IMR-90 (cell line): ENCODE measurements around the gene TDRKH. TPM values are rescaled to one million over a fixed set of nuclear protein-coding genes. Genes with fewer than 3 reads are reported as not detected.

Experiments
- ATAC-seq: fragments of 200-7000 bp; cut with Tn5 transposase; 2 replicates; pipeline ENCODE4 v1.9.1; 2020; ENCODE audit warnings: low read depth, mild to moderate bottlenecking, moderate library complexity
- BruUV-seq: library from RNA; stranded (reverse); fragments of 400-500 nt; replicated peaks from 2 replicates; lab custom pipeline; 2021; lab: Mats Ljungman, UMichigan
- CTCF ChIA-PET: fragments of 300-600 bp; formaldehyde crosslinking; extraction: SDS; loops from one replicate; lab custom pipeline; 2021; ENCODE audit warnings: antibody characterized with exemption; lab: Yijun Ruan, JAX
- POLR2A ChIA-PET: fragments of 300-600 bp; sonication (Branson Sonifier 250); formaldehyde crosslinking; loops from one replicate; lab custom pipeline; 2022; ENCODE audit warnings: antibody characterized with exemption; ENCODE audit not compliant: unreplicated experiment; lab: Charles Lee
- DNase-seq: peaks from one replicate; pipeline ENCODE4 v3.0.0; 2013
- H2AFZ ChIP-seq: replicated peaks from 2 replicates; pipeline ENCODE3; 2013; ENCODE audit warnings: low read length, mild to moderate bottlenecking; ENCODE audit not compliant: poor library complexity
- H2AK5ac ChIP-seq: 2 replicates; pipeline ENCODE4 v1.6.1; 2013; ENCODE audit warnings: low read depth, low read length, inconsistent platforms
- H2AK9ac ChIP-seq: replicated peaks from 2 replicates; pipeline ENCODE3; 2013; ENCODE audit warnings: mild to moderate bottlenecking, low read depth, low read length, moderate library complexity; ENCODE audit not compliant: poor library complexity
- H2BK120ac ChIP-seq: 2 replicates; pipeline ENCODE4 v1.6.1; 2013; ENCODE audit warnings: low read depth, low read length, inconsistent platforms
- H2BK15ac ChIP-seq: 3 replicates; pipeline ENCODE4 v1.6.1; 2013; ENCODE audit warnings: low read depth, low read length, inconsistent platforms
- H2BK20ac ChIP-seq: 2 replicates; pipeline ENCODE4 v1.6.1; 2013; ENCODE audit warnings: low read depth, mild to moderate bottlenecking, inconsistent platforms, low read length, moderate library complexity
- H2BK5ac ChIP-seq: 2 replicates; pipeline ENCODE4 v1.6.1; 2013; ENCODE audit warnings: mild to moderate bottlenecking, low read depth, low read length, inconsistent platforms; ENCODE audit not compliant: poor library complexity, severe bottlenecking
- H3K14ac ChIP-seq: replicated peaks from 2 replicates; pipeline ENCODE4 v1.6.1; 2013; ENCODE audit warnings: low read depth, low read length, inconsistent platforms
- H3K18ac ChIP-seq: 2 replicates; pipeline ENCODE4 v1.6.1; 2013; ENCODE audit warnings: low read depth, low read length, control low read depth
- H3K23ac ChIP-seq: 2 replicates; pipeline ENCODE4 v1.6.1; 2013; ENCODE audit warnings: low read depth, low read length, inconsistent platforms
- H3K27ac ChIP-seq: 2 replicates; pipeline ENCODE4 v1.5.1; 2013; ENCODE audit warnings: mild to moderate bottlenecking, control low read depth, low read length; ENCODE audit not compliant: insufficient read depth
- H3K27me3 ChIP-seq: 2 replicates; pipeline ENCODE4 v1.6.1; 2013; ENCODE audit warnings: low read length; ENCODE audit not compliant: control insufficient read depth, insufficient read depth
- H3K36me3 ChIP-seq: 2 replicates; pipeline ENCODE4 v1.6.1; 2013; ENCODE audit warnings: low read length, mixed read lengths; ENCODE audit not compliant: control insufficient read depth, insufficient read depth
- H3K4ac ChIP-seq: 2 replicates; pipeline ENCODE4 v1.6.1; 2013; ENCODE audit warnings: low read depth, low read length, inconsistent platforms
- H3K4me1 ChIP-seq: 2 replicates; pipeline ENCODE4 v1.6.1; 2013; ENCODE audit warnings: low read length, mixed read lengths; ENCODE audit not compliant: control insufficient read depth, insufficient read depth
- H3K4me2 ChIP-seq: 2 replicates; pipeline ENCODE4 v1.6.1; 2013; ENCODE audit warnings: low read depth, mild to moderate bottlenecking, control low read depth, low read length, moderate library complexity
- H3K4me3 ChIP-seq: 2 replicates; pipeline ENCODE4 v1.5.1; 2013; ENCODE audit warnings: low read depth, mild to moderate bottlenecking, control low read depth, low read length, moderate library complexity; ENCODE audit not compliant: insufficient read depth
- H3K56ac ChIP-seq: 2 replicates; pipeline ENCODE4 v1.6.1; 2013; ENCODE audit warnings: low read length, inconsistent platforms; ENCODE audit not compliant: insufficient read depth; ENCODE audit errors: extremely low read depth
- H3K79me1 ChIP-seq, 2 experiments: 2 replicates each; pipeline ENCODE4 v1.6.1; 2013; ENCODE audit warnings: low read length in 2 of 2, inconsistent platforms in 1 of 2, low read depth in 1 of 2
- H3K9ac ChIP-seq: 2 replicates; pipeline ENCODE4 v1.6.1; 2013; ENCODE audit warnings: low read depth, low read length, control low read depth
- H3K9me1 ChIP-seq: 2 replicates; pipeline ENCODE4 v1.6.1; 2013; ENCODE audit warnings: low read length, inconsistent platforms; ENCODE audit not compliant: insufficient read depth
- H3K9me3 ChIP-seq: 2 replicates; pipeline ENCODE4 v1.6.1; 2013; ENCODE audit warnings: low read length; ENCODE audit not compliant: control insufficient read depth, insufficient read depth
- H4K20me1 ChIP-seq: 2 replicates; pipeline ENCODE4 v1.6.1; 2013; ENCODE audit warnings: low read length, inconsistent platforms; ENCODE audit not compliant: insufficient read depth
- H4K5ac ChIP-seq: 2 replicates; pipeline ENCODE4 v1.6.1; 2013; ENCODE audit warnings: mild to moderate bottlenecking, low read depth, low read length, control low read depth
- H4K8ac ChIP-seq, 2 experiments: 2 replicates each; pipeline ENCODE4 v1.6.1; 2013; ENCODE audit warnings: low read depth in 2 of 2, low read length in 2 of 2, control low read depth in 1 of 2, inconsistent platforms in 1 of 2
- H4K91ac ChIP-seq: 2 replicates; pipeline ENCODE4 v1.6.1; 2013; ENCODE audit warnings: low read depth, low read length, inconsistent platforms; ENCODE audit not compliant: insufficient read depth
- BHLHE40 ChIP-seq: fragments of 150-350 bp; IDR thresholded peaks from 2 replicates; pipeline ENCODE4 v1.6.1; 2016; ENCODE audit warnings: mild to moderate bottlenecking, low read depth, low read length
- CEBPB ChIP-seq: IDR thresholded peaks from 2 replicates; pipeline ENCODE4 v1.6.1; 2012; ENCODE audit warnings: low read depth, low read length, improper control_type of control experiment
- CHD1 ChIP-seq: IDR thresholded peaks from 2 replicates; pipeline ENCODE4 v1.6.1; 2012; ENCODE audit warnings: low read depth, low read length, improper control_type of control experiment
- CTCF ChIP-seq: conservative IDR thresholded peaks from 2 replicates; pipeline ENCODE4 v1.5.1; 2012; ENCODE audit warnings: mild to moderate bottlenecking, low read depth, low read length, improper control_type of control experiment
- ELK1 ChIP-seq: fragments of 150-350 bp; IDR thresholded peaks from 2 replicates; pipeline ENCODE4 v1.6.1; 2016; ENCODE audit warnings: low read depth, mild to moderate bottlenecking, low read length, moderate library complexity, borderline replicate concordance
- FOS ChIP-seq: fragments of 150-350 bp; IDR thresholded peaks from 2 replicates; pipeline ENCODE4 v1.6.1; 2016; ENCODE audit warnings: low read depth, low read length
- MAFK ChIP-seq: IDR thresholded peaks from 2 replicates; pipeline ENCODE4 v1.6.1; 2012; ENCODE audit warnings: low read depth, low read length, improper control_type of control experiment
- MAZ ChIP-seq: IDR thresholded peaks from 2 replicates; pipeline ENCODE4 v1.6.1; 2012; ENCODE audit warnings: low read depth, mild to moderate bottlenecking, low read length, improper control_type of control experiment, moderate library complexity, borderline replicate concordance
- MXI1 ChIP-seq: IDR thresholded peaks from 2 replicates; pipeline ENCODE4 v1.6.1; 2012; ENCODE audit warnings: low read depth, mild to moderate bottlenecking, low read length, moderate library complexity, borderline replicate concordance
- NFE2L2 ChIP-seq: fragments of 150-350 bp; IDR thresholded peaks from 2 replicates; pipeline ENCODE4 v1.6.1; 2016; ENCODE audit warnings: low read depth, mild to moderate bottlenecking, low read length
- POLR2A ChIP-seq: IDR thresholded peaks from 2 replicates; pipeline ENCODE4 v1.6.1; 2012; ENCODE audit warnings: mild to moderate bottlenecking, low read depth, low read length
- RAD21 ChIP-seq: IDR thresholded peaks from 2 replicates; pipeline ENCODE4 v1.6.1; 2012; ENCODE audit warnings: low read length, improper control_type of control experiment
- RCOR1 ChIP-seq: IDR thresholded peaks from 2 replicates; pipeline ENCODE4 v1.6.1; 2012; ENCODE audit warnings: mild to moderate bottlenecking, low read length, improper control_type of control experiment; ENCODE audit not compliant: insufficient replicate concordance
- RFX5 ChIP-seq: IDR thresholded peaks from 2 replicates; pipeline ENCODE4 v1.8.0; 2012; ENCODE audit warnings: low read depth, mild to moderate bottlenecking, low read length, moderate library complexity
- SMC3 ChIP-seq: fragments of 150-350 bp; IDR thresholded peaks from 2 replicates; pipeline ENCODE4 v1.6.1; 2016; ENCODE audit warnings: low read depth, mild to moderate bottlenecking, antibody characterized with exemption, low read length, moderate library complexity
- WGBS, 2 experiments: methylation state at CpG; one replicate each; pipeline versions ENCODE4 v1.1.5 to v1.1.7; 2013; ENCODE audit warnings: missing lambda C conversion rate in 2 of 2; ENCODE audit not compliant: insufficient read length in 1 of 2; ENCODE audit errors: extremely low coverage in 2 of 2; 5-methylcytosine and 5-hydroxymethylcytosine counted together
- dilution Hi-C: fragments of 300-500 bp; cut with HindIII; formaldehyde crosslinking; loops from one replicate; pipeline ENCODE4 v1.14.3; 2018; ENCODE audit warnings: low sequenced_read_pairs; ENCODE audit not compliant: unreplicated experiment
- in situ Hi-C: fragments of 300-500 bp; cut with MboI; formaldehyde crosslinking; loops from 3 replicates; pipeline ENCODE4 v1.14.3; 2019; ENCODE audit warnings: low sequenced_read_pairs, inconsistent platforms, mixed read lengths
- intact Hi-C: fragments of 100-400 bp; cut with micrococcal nuclease; formaldehyde crosslinking; loops from 2 replicates; pipeline ENCODE4 v1.10.0; 2022
- polyA plus RNA-seq, 3 experiments: library from polyadenylated mRNA; depleted of rRNA; stranded (reverse); fragments of >200 nt; gene quantifications; 2 replicates each; pipeline ENCODE4 v1.2.3, GENCODE V29; 2012; ENCODE audit warnings: low replicate concordance in 1 of 3
- total RNA-seq: library from RNA; depleted of rRNA; stranded (reverse); fragments of >200 nt; gene quantifications from 2 replicates; pipeline ENCODE4 v1.2.3, GENCODE V29; 2012

TDRKH gene
- total and polyA plus RNA-seq, 2 of the 4 experiments (the other 2 are of a cell fraction), result 1.2 to 2.2 TPM

- no peak overlapping the region for H2BK15ac ChIP-seq
- CTCF ChIA-PET, result no interaction called here
- no peaks in the 10 kb centered on the region for H3K79me1 ChIP-seq
- H4K91ac ChIP-seq, result no peak overlapping the region
- no peak for DNase-seq
- in situ Hi-C loops, result no loop called here
- H3K27me3 ChIP-seq, result peaks cover 76% of the 10 kb centered on the region
- H3K36me3 ChIP-seq, result no peaks in the 10 kb centered on the region
- no peaks in the 10 kb centered on the region for H3K4me1 ChIP-seq
- no CpG with 5 or more reads among the region's 1 CpG for WGBS, 2 experiments
- H2BK5ac ChIP-seq, result no peak overlapping the region
- H3K9me3 ChIP-seq, result no peaks in the 10 kb centered on the region
- H3K4ac ChIP-seq, result no peak overlapping the region
- no peak overlapping the region for H4K8ac ChIP-seq
- H3K4me3 ChIP-seq, result no peak overlapping the region
- H3K18ac ChIP-seq, result no peak overlapping the region
- BruUV-seq, result no TSS peak
- no peaks in the 10 kb centered on the region for H4K20me1 ChIP-seq
- dilution Hi-C loops, result no loop called here
- no peak overlapping the region for H2AK5ac ChIP-seq
- POLR2A ChIA-PET, result no interaction called here
- no peak overlapping the region for H3K56ac ChIP-seq
- H4K5ac ChIP-seq, result no peak overlapping the region
- no peak overlapping the region for H3K23ac ChIP-seq
- no peak overlapping the region for H2BK120ac ChIP-seq
- H3K9me1 ChIP-seq, result no peaks in the 10 kb centered on the region; the same call in 1 of the 2 replicates
- no peak for ATAC-seq
- no peak overlapping the region for H3K27ac ChIP-seq
- intact Hi-C loops, result no loop called here
- H2AFZ ChIP-seq, result no peak overlapping the region
- no peak overlapping the region for H3K9ac ChIP-seq
- H3K14ac ChIP-seq, result no peak overlapping the region
- no peak for TF ChIP-seq CHD1
- no peak for TF ChIP-seq CEBPB
- no peak for TF ChIP-seq SMC3
- TF ChIP-seq RCOR1, result no peak
- no peak for TF ChIP-seq NFE2L2
- no peak for TF ChIP-seq MAFK
- TF ChIP-seq RAD21, result no peak
- no peak for TF ChIP-seq MXI1
- no peak for TF ChIP-seq MAZ
- TF ChIP-seq RFX5, result no peak
- TF ChIP-seq FOS, result no peak
- no peak for TF ChIP-seq ELK1
- TF ChIP-seq POLR2A, result no peak
- TF ChIP-seq CTCF, result no peak
- no peak for TF ChIP-seq BHLHE40
- H2BK20ac ChIP-seq, result no peak overlapping the region
- H3K4me2 ChIP-seq, result no peak overlapping the region
- no peak overlapping the region for H2AK9ac ChIP-seq
Measured at GRCh38 chr1:151807766-151808165, 17.5 kb upstream of the TDRKH start.
